Astrocyte of the cerebellum (primary cell): Measurements from ENCODE around the gene C10orf95.

Experiments
- DNase-seq: peaks from one replicate; pipeline ENCODE4 v3.0.0-alpha.2; 2011; ENCODE audit warnings: low read depth
- H3K4me3 ChIP-seq: 2 replicates; pipeline ENCODE4 v1.5.1; 2011; ENCODE audit warnings: mild to moderate bottlenecking, low read depth, low read length, moderate library complexity
- in situ Hi-C: cut with HindIII; loops from 2 replicates; pipeline ENCODE4 v1.10.0; 2017; ENCODE audit warnings: low sequenced_read_pairs
- TF ChIP-seq, protein P1 (sequence below): IDR thresholded peaks from 2 replicates; pipeline ENCODE4 v1.5.1; 2012; ENCODE audit warnings: low read length, low read depth, moderate library complexity, mild to moderate bottlenecking; ENCODE audit errors: missing control alignments

The C10orf95 gene

DNA sequence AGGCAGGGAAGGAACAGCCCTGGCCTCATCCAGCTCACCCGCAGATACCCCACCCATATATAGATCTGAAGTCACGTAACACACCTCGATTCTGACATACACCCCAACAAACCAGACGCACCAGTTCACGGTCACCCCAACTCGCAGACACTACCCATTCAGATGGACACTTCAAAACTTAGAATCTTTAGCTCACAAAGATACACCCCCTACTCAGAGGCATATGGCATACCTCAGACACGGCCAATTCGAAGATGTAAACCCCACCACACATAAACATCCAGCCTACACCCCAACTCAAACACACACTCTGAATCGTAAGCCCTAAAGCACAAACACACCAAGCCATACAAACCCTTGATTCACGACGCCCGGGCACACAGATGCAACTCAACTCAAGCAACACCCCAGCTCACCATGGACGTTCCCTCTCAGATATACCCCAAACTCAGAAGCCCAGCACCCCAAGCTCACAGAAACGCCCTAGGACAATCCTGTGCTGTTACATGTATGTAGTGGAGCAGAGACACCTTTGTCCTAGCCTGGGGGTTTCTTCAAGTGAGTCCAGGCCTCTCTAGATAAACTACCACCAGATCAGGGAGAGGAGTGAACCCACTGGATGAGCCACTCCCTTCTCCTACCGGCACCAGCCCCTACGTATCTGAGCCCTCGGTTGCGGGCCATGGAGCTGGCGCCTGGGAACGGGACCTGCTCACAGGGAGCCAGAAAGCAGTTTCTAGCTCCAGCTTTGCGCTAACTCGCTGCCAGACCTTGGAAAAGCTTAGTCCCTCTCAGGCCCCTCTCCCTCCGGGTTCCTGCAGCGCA lies 41.5 kb downstream of the C10orf95 start:
- no peak for DNase-seq
- in situ Hi-C loops = no loop called here
- TF ChIP-seq, protein P1, sequence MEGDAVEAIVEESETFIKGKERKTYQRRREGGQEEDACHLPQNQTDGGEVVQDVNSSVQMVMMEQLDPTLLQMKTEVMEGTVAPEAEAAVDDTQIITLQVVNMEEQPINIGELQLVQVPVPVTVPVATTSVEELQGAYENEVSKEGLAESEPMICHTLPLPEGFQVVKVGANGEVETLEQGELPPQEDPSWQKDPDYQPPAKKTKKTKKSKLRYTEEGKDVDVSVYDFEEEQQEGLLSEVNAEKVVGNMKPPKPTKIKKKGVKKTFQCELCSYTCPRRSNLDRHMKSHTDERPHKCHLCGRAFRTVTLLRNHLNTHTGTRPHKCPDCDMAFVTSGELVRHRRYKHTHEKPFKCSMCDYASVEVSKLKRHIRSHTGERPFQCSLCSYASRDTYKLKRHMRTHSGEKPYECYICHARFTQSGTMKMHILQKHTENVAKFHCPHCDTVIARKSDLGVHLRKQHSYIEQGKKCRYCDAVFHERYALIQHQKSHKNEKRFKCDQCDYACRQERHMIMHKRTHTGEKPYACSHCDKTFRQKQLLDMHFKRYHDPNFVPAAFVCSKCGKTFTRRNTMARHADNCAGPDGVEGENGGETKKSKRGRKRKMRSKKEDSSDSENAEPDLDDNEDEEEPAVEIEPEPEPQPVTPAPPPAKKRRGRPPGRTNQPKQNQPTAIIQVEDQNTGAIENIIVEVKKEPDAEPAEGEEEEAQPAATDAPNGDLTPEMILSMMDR = no peak
- H3K4me3 ChIP-seq = peak overlapping the region; percentile 32

DNA sequence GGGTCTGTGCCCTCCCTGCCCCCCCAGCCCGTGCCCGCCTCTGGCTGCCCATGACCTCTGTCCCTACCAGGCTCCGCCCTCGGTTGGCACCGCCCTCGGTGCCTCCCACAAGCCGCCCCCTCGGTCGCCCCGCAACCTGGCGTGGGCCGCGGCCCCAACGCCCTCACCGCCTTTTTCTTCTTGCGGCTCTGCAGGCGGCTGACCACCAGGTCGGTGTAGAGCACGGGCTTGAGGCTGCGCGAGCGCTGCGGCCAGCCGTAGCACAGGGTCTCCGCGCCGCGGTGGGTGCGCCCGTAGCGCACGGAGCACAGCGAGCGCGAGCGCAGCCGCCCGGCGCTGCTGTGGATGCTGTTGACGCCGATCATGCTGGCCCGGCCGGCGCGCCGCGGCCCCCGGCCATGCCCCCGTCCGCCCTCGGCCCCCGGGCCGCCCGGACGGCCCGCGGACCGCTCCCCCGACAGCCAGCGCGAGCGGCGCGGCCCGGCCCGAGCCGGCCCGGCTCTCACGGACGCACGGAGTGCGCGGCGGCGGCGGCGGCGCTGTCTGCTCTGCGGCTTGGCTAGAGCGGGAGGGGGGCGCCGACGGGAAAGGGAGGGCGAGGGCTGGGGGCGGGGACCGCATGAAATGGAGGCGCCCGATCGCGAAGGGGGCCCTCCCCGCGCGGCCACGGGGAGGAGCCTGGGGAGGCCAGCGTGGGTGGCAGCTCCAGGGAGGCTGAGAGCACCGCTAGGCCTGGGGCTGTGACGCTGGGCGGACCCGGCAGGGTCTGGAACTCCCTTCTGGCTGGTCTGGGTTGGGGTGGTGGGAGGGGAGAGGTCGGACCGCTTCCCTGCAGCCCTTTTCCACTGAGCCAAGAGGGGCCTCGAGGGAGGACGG lies 42.4 kb downstream of the C10orf95 start:
- H3K4me3 ChIP-seq = peak overlapping the region; percentile 25
- in situ Hi-C loops = no loop called here
- TF ChIP-seq, protein P1 = no peak
- no peak for DNase-seq

DNA sequence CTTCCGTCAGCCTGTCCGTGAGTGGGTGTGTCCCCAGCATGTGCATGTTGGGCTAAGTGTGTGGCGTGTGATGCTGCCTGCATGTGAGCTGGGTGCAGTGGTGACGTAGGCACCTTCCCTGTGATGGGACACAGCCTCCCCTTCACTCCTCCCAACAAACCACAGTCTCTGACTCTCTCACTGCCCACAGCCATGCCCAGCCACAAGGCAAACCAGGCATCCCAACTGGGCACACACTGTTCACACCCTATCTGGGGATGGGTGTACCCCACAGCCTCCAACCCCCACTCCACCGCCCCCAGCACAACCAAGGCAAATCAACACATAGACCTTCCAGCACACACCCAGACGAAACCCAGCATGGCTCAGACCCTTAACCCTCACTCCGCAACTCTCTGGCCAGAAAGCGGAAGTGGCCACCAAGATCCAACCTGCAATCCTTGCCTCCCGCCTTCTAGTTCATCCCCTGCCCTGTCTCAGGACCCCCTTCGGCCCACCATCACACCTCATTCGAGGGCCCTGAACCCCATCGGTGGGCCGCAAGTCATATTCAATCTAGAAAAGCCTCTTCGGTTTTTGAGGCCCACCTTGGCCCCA lies 43.1 kb downstream of the C10orf95 start:
- no peak for DNase-seq
- in situ Hi-C loops = no loop called here
- peak overlapping the region; percentile 25 for H3K4me3 ChIP-seq
- TF ChIP-seq, protein P1 = no peak

DNA sequence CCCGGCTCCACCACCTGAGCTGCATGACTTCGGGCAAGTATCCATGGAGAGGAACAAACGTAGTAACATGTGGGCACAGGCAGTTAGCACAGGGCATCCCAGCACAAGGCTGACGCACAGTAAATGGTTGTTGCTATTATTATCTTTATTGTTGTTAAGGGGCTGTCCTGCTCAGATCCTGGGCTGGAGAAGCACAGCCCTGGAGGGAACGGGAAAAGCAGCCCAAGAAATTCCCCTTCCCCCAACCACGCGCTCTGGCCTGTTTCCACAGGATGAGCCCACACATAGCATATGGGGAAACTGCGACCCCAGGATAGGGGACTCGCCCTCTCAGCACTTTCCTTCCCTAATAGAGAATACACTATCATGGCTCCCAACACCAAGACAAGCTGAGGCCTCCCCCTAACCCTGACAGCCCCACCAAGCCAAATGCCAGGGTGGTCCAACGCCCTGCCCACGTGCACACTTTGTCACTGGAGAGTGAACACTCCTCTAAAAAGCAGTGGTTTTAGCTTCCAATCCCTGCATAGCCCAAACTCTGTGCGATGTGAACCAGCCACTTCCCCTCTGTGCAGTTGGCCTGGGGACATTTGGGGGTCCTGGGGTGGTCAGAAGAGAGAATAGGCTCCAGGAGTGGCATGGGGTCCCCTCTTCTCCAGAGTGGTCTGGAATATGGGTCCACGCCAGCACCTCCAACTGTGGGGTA lies 43.8 kb downstream of the C10orf95 start:
- H3K4me3 ChIP-seq = no peak overlapping the region
- TF ChIP-seq, protein P1 = no peak
- DNase-seq = no peak
- in situ Hi-C loops = no loop called here

DNA sequence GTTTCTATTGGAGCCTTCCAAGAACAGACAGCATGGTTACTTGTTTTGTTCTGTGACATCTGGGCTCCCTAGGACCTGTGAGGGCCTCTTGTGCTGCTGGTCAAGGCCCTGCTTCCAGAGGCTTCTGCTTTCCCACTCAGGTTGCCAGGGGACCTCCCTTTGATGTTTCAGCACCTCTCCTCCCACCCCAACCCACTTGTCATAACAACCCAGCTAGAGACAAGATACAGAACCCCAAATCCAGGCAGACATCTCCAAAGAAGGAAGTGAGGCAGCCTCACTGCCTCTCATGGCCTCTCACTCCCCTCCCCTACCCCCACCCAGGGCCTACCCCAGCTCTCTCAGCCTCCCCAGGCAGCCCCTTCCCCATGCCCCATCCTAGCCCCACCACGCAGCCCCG lies 44.5 kb downstream of the C10orf95 start:
- DNase-seq = no peak
- in situ Hi-C loops = no loop called here
- no peak overlapping the region for H3K4me3 ChIP-seq
- TF ChIP-seq, protein P1 = no peak

DNA sequence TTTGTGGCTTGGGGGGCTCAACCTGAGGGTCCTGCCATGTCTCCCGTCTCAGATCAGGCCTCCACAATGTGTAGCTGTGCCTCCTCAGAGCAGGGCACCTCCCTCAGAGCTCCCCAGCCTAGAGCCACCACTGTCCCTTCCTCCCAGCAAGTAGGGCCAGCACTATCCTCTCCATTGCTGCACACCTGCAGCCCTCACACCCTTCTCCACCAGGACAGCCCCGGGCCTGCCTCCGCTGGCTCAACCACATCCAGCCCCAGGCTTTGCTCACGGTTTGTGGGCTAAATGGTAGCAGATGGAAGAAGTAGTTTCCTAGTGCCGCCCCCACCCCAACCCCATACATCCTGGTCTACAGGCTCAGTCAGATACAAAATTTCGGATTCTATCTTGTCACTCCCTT lies 45.7 kb downstream of the C10orf95 start:
- TF ChIP-seq, protein P1 = no peak
- in situ Hi-C loops = no loop called here
- no peak for DNase-seq
- H3K4me3 ChIP-seq = no peak overlapping the region
